ENCODE measurements around the gene THADA. TPM values are rescaled to one million over a fixed set of nuclear protein-coding genes. Genes with fewer than 3 reads are reported as not detected.

The THADA gene
- total and polyA plus RNA-seq, 10 donors = 14.2 to 51.3 (median 40.0) TPM

GRCh38 chr2:43579275-43579981 lies 16.4 kb downstream of the THADA start:
- Histone ChIP-seq H3K9me3 (no peaks in the 10 kb centered on the region), H3K27me3 (replicated peaks in 1 of 7) (no peaks in the 10 kb centered on the region), H3K36me3 (peaks cover 2 to 98% (median 67%) of the 10 kb centered on the region in 6 donors), H3K27ac (no peak overlapping the region), H3K4me1 (peaks cover 0 to 5% (median 0%) of the 10 kb centered on the region in 6 donors), H3K4me3 (no peak overlapping the region)
- DNase-seq = no peak
- intact Hi-C loops (cut with DNase I; ENCODE audit: low total_unique reads) = no loop called here
- WGBS, 5 donors = 77 to 89% (median 83%) methylated on average over 5 of the region's 5 CpGs
- no peak for TF ChIP-seq CTCF (IDR thresholded peaks at IDR 0.05 in 8 of 11, conservative IDR thresholded peaks at IDR 0.05 in 3 of 11)
- TF ChIP-seq POLR2AphosphoS5 (IDR thresholded peaks at IDR 0.05) = no peak
- no peak for TF ChIP-seq POLR2A (IDR thresholded peaks at IDR 0.05)

- Histone ChIP-seq H3K36me3 (peaks cover 2 to 98% (median 66%) of the 10 kb centered on the region in 6 donors), H3K27ac (no peak overlapping the region), H3K27me3 (replicated peaks in 1 of 7) (no peaks in the 10 kb centered on the region), H3K4me1 (peaks cover 0 to 5% (median 0%) of the 10 kb centered on the region in 6 donors), H3K9me3 (no peaks in the 10 kb centered on the region), H3K4me3 (no peak overlapping the region)
- TF ChIP-seq CTCF (IDR thresholded peaks at IDR 0.05 in 8 of 11, conservative IDR thresholded peaks at IDR 0.05 in 3 of 11) = peak; percentile 25 to 74 (median 60)
- TF ChIP-seq POLR2AphosphoS5 (IDR thresholded peaks at IDR 0.05) = no peak
- intact Hi-C loops (cut with DNase I; ENCODE audit: low total_unique reads) = no loop called here
- DNase-seq = no peak
- 55 to 63% (median 58%) methylated on average over 8 of the region's 8 CpGs for WGBS, 5 donors
Measured at GRCh38 chr2:43576981-43577892, 18.6 kb downstream of the THADA start.

- intact Hi-C loops (cut with DNase I; ENCODE audit: low total_unique reads) = no loop called here
- 33 to 100% (median 93%) methylated on average over 1 of the region's 1 CpG for WGBS, 5 donors
- H3K4me3 ChIP-seq = no peak overlapping the region
- no peaks in the 10 kb centered on the region for H3K9me3 ChIP-seq
- no peak overlapping the region for H3K27ac ChIP-seq
- peaks cover 6 to 98% (median 65%) of the 10 kb centered on the region in 6 donors for H3K36me3 ChIP-seq
- peaks cover 0 to 5% (median 0%) of the 10 kb centered on the region in 6 donors for H3K4me1 ChIP-seq
- TF ChIP-seq POLR2AphosphoS5 (IDR thresholded peaks at IDR 0.05) (no peak), POLR2A (IDR thresholded peaks at IDR 0.05) (no peak), CTCF (IDR thresholded peaks at IDR 0.05 in 8 of 11, conservative IDR thresholded peaks at IDR 0.05 in 3 of 11) (no peak)
- no peak for DNase-seq
- H3K27me3 ChIP-seq (replicated peaks in 1 of 7) = no peaks in the 10 kb centered on the region
Measured at GRCh38 chr2:43572244-43572643, 23.6 kb downstream of the THADA start.

- peaks cover 3 to 18% (median 8%) of the 10 kb centered on the region in 6 donors for H3K4me1 ChIP-seq
- H3K36me3 ChIP-seq = peaks cover 4 to 96% (median 52%) of the 10 kb centered on the region in 6 donors
- no peak overlapping the region for H3K27ac ChIP-seq
- intact Hi-C loops (cut with DNase I; ENCODE audit: low total_unique reads) = no loop called here
- no peaks in the 10 kb centered on the region for H3K9me3 ChIP-seq
- H3K27me3 ChIP-seq (replicated peaks in 1 of 7) = no peaks in the 10 kb centered on the region
- no peak for DNase-seq
- H3K4me3 ChIP-seq = no peak overlapping the region
- 69 to 88% (median 75%) methylated on average over 3 of the region's 3 CpGs for WGBS, 5 donors
- no peak for TF ChIP-seq POLR2A (IDR thresholded peaks at IDR 0.05)
Measured at GRCh38 chr2:43569921-43570320, 25.9 kb downstream of the THADA start.
